GM13977 (cell line): ENCODE results near the gene PIM1.

ENCODE experiments used
- DNase-seq: peaks from one replicate; pipeline ENCODE4 v3.0.0; 2012; ENCODE audit warnings: low spot score
- CTCF ChIP-seq: IDR thresholded peaks from 2 replicates; pipeline ENCODE4 v1.5.1; 2012; ENCODE audit warnings: mild to moderate bottlenecking, control low read depth; ENCODE audit not compliant: insufficient read depth; ENCODE audit errors: extremely low read depth, missing control alignments
- in situ Hi-C: fragments of 300-500 bp; cut with MboI; formaldehyde crosslinking; loops from one replicate; pipeline ENCODE4 v1.12.0; 2022; ENCODE audit warnings: low sequenced_read_pairs, low pct_unique_long_range_greater_than_20kb, mixed read lengths, inconsistent platforms; ENCODE audit not compliant: unreplicated experiment

The PIM1 gene

DNA sequence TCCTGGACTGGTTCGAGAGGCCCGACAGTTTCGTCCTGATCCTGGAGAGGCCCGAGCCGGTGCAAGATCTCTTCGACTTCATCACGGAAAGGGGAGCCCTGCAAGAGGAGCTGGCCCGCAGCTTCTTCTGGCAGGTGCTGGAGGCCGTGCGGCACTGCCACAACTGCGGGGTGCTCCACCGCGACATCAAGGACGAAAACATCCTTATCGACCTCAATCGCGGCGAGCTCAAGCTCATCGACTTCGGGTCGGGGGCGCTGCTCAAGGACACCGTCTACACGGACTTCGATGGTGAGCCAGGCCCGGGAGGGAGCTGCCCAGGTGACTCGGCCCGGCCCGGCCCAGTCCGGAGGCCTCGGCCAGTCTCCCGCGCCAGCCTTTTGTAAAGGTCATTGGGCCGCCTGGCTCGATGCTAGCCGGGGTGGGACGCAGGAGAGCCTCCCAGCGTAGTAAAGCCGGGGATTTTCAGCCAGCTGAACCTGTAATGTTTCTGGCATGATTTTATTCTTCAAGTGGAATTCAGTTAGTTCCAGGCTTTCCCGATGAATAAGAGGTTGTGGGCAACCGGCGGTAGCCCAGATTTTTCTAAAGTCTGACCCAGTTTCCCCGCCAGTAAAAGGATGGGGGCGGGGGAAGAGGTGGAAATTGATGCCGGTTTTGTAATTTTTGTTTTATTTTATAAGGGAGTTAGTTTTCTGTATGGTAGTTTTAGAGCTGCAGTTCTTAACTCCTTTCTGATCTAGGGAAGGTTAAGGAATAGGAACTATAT, 1.4 kb downstream of the PIM1 start:
- no peak for TF ChIP-seq CTCF
- DNase-seq, result no peak
- in situ Hi-C loops, result loop anchor here (5.0 to 10.0 kb wide), 2 partner anchors 117 to 149 kb away; no protein-coding TSS in a partner anchor

GRCh38 chr6:37171970-37172812, 2.2 kb downstream of the PIM1 start:
- peak; percentile 80 for DNase-seq
- in situ Hi-C loops, result loop anchor here (5.0 to 10.0 kb wide), 2 partner anchors 117 to 150 kb away; no protein-coding TSS in a partner anchor
- TF ChIP-seq CTCF, result peak; percentile 79

DNA sequence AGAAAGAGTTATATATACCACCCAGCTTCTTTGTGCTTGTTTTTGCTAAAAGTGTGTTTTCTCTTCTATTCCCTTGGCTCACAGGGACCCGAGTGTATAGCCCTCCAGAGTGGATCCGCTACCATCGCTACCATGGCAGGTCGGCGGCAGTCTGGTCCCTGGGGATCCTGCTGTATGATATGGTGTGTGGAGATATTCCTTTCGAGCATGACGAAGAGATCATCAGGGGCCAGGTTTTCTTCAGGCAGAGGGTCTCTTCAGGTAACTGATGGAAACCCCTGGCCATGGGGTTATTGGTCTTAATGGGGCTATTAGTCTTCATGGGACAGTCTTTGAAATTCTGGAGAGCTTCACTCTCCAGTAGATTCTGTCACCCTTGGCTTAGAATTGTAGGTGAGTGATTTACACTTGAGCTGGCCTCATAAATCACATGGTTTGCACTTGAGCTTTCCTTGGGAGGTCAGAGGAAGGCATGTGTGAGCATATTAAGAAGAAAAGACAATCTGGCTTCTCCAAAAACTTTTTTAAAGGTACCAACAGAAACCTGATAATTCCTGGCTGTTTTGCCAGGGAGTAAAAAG, 3.0 kb downstream of the PIM1 start:
- in situ Hi-C loops, result loop anchor here (5.0 to 10.0 kb wide), 2 partner anchors 118 to 151 kb away; no protein-coding TSS in a partner anchor
- DNase-seq, result no peak
- no peak for TF ChIP-seq CTCF

- no peak for DNase-seq
- no peak for TF ChIP-seq CTCF
- in situ Hi-C loops, result loop anchor here (5.0 to 10.0 kb wide), 2 partner anchors 119 to 151 kb away; no protein-coding TSS in a partner anchor
Observed at GRCh38 chr6:37173493-37174195, 3.7 kb downstream of the PIM1 start.

- in situ Hi-C loops, result loop anchor here (5.0 to 10.0 kb wide), 2 partner anchors 119 to 152 kb away; no protein-coding TSS in a partner anchor
- TF ChIP-seq CTCF, result no peak
- no peak for DNase-seq
Observed at GRCh38 chr6:37174196-37174514, 4.2 kb downstream of the PIM1 start.
